Measurements from ENCODE around the gene BCL7A. TPM values are rescaled to one million over a fixed set of nuclear protein-coding genes. Genes with fewer than 3 reads are reported as not detected.

BCL7A gene
- total and polyA plus RNA-seq, 2 experiments from 2014 or later: 12.7 to 14.9 TPM

DNA sequence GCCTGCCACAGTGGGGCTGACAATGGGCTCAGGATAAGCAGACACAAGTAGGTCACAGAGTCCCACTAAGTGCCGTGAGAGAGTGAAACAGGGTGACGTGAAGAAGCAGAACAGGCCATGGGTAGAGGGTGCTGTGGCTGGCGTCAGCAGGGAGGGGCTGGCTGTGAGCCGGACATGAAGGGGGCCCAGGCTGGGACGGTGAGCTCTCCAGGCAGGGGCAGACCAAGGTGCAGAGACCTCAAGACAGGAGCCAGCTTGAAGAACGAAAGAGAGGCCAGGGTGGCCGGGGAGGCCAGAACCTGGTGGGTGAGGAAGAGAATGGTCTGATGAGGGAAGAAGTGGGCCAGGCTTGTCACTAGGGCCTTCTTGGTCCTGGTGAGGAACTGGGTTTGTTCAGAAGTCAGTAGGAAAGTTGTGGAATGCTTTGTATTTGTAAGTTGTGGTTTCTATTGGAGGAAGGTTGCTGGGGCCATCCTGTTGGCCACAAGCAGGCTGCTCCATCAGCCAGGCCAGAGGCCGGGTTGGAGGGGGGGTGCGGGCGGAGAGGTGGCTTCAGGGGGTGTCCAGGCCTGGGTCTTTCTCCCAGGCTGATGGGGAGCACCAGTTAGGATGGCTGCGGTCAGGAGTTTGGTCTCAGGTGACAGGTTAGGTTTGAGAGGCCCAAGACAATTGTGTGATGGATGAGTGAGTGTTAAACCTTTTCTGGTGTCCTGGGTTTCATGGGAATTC is 35.5 kb downstream of the BCL7A start:
- Histone ChIP-seq H3K79me2 (replicated peaks; ENCODE audit: insufficient read depth) (no peaks in the 10 kb centered on the region), H3F3A (replicated peaks; ENCODE audit: low read depth) (no peaks in the 10 kb centered on the region), H3K4me3 (no peak overlapping the region), H4K20me1 (replicated peaks; ENCODE audit: insufficient read depth) (no peaks in the 10 kb centered on the region), H2AFZ (no peak overlapping the region), H3K27me3 (ENCODE audit: insufficient read depth) (no peaks in the 10 kb centered on the region), H3K4me1 (ENCODE audit: insufficient read depth) (no peaks in the 10 kb centered on the region), H3K36me3 (ENCODE audit: insufficient read depth) (no peaks in the 10 kb centered on the region; the same call in 1 of the 2 replicates), H3K4me2 (no peak overlapping the region), H3K27ac (ENCODE audit: low read depth) (no peak overlapping the region), H3K9me2 (ENCODE audit: insufficient read depth) (no peaks in the 10 kb centered on the region)
- Mint-ChIP-seq H3K4me3 (no peak overlapping the region), H3K27me3 (ENCODE audit: insufficient read depth, low read depth, poor library complexity) (peaks cover 13% of the 10 kb centered on the region), H3K9me3 (no peaks in the 10 kb centered on the region), H3K36me3 (ENCODE audit: low read depth) (peaks cover 59% of the 10 kb centered on the region), H3K27ac (no peak overlapping the region; the same call in 1 of the 2 replicates), H3K4me1 (peaks cover 2% of the 10 kb centered on the region; the same call in 2 of the 3 replicates)
- TF ChIP-seq, protein P1, sequence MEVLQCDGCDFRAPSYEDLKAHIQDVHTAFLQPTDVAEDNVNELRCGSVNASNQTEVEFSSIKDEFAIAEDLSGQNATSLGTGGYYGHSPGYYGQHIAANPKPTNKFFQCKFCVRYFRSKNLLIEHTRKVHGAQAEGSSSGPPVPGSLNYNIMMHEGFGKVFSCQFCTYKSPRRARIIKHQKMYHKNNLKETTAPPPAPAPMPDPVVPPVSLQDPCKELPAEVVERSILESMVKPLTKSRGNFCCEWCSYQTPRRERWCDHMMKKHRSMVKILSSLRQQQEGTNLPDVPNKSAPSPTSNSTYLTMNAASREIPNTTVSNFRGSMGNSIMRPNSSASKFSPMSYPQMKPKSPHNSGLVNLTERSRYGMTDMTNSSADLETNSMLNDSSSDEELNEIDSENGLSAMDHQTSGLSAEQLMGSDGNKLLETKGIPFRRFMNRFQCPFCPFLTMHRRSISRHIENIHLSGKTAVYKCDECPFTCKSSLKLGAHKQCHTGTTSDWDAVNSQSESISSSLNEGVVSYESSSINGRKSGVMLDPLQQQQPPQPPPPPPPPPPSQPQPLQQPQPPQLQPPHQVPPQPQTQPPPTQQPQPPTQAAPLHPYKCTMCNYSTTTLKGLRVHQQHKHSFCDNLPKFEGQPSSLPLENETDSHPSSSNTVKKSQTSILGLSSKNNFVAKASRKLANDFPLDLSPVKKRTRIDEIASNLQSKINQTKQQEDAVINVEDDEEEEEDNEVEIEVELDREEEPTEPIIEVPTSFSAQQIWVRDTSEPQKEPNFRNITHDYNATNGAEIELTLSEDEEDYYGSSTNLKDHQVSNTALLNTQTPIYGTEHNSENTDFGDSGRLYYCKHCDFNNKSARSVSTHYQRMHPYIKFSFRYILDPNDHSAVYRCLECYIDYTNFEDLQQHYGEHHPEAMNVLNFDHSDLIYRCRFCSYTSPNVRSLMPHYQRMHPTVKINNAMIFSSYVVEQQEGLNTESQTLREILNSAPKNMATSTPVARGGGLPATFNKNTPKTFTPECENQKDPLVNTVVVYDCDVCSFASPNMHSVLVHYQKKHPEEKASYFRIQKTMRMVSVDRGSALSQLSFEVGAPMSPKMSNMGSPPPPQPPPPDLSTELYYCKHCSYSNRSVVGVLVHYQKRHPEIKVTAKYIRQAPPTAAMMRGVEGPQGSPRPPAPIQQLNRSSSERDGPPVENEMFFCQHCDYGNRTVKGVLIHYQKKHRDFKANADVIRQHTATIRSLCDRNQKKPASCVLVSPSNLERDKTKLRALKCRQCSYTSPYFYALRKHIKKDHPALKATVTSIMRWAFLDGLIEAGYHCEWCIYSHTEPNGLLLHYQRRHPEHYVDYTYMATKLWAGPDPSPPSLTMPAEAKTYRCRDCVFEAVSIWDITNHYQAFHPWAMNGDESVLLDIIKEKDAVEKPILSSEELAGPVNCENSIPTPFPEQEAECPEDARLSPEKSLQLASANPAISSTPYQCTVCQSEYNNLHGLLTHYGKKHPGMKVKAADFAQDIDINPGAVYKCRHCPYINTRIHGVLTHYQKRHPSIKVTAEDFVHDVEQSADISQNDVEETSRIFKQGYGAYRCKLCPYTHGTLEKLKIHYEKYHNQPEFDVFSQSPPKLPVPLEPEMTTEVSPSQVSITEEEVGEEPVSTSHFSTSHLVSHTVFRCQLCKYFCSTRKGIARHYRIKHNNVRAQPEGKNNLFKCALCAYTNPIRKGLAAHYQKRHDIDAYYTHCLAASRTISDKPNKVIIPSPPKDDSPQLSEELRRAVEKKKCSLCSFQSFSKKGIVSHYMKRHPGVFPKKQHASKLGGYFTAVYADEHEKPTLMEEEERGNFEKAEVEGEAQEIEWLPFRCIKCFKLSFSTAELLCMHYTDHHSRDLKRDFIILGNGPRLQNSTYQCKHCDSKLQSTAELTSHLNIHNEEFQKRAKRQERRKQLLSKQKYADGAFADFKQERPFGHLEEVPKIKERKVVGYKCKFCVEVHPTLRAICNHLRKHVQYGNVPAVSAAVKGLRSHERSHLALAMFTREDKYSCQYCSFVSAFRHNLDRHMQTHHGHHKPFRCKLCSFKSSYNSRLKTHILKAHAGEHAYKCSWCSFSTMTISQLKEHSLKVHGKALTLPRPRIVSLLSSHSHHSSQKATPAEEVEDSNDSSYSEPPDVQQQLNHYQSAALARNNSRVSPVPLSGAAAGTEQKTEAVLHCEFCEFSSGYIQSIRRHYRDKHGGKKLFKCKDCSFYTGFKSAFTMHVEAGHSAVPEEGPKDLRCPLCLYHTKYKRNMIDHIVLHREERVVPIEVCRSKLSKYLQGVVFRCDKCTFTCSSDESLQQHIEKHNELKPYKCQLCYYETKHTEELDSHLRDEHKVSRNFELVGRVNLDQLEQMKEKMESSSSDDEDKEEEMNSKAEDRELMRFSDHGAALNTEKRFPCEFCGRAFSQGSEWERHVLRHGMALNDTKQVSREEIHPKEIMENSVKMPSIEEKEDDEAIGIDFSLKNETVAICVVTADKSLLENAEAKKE (CRISPR knock-in tag; IDR thresholded peaks at IDR 0.05): no peak
- TF ChIP-seq ZNF331 (CRISPR knock-in tag; IDR thresholded peaks at IDR 0.05; ENCODE audit: low read depth) (no peak), STAT1 (IDR thresholded peaks at IDR 0.05; ENCODE audit: unreplicated experiment) (no peak), NANOG (IDR thresholded peaks at IDR 0.05; ENCODE audit: borderline replicate concordance) (no peak), POLR2AphosphoS5 (IDR thresholded peaks at IDR 0.05; ENCODE audit: low read depth) (no peak), EZH2 (IDR thresholded peaks at IDR 0.05; ENCODE audit: low read depth, unreplicated experiment) (no peak), CREB1 (CRISPR knock-in tag; IDR thresholded peaks at IDR 0.05; ENCODE audit: low read depth) (no peak), EZH2phosphoT487 (IDR thresholded peaks at IDR 0.05; ENCODE audit: unreplicated experiment) (no peak), ZNF114 (CRISPR knock-in tag; IDR thresholded peaks at IDR 0.05) (no peak), JUNB (IDR thresholded peaks at IDR 0.05; ENCODE audit: unreplicated experiment) (no peak)
- TF ChIP-seq, protein P2, sequence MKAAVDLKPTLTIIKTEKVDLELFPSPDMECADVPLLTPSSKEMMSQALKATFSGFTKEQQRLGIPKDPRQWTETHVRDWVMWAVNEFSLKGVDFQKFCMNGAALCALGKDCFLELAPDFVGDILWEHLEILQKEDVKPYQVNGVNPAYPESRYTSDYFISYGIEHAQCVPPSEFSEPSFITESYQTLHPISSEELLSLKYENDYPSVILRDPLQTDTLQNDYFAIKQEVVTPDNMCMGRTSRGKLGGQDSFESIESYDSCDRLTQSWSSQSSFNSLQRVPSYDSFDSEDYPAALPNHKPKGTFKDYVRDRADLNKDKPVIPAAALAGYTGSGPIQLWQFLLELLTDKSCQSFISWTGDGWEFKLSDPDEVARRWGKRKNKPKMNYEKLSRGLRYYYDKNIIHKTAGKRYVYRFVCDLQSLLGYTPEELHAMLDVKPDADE (IDR thresholded peaks at IDR 0.05): no peak
- TF ChIP-seq, protein P3, sequence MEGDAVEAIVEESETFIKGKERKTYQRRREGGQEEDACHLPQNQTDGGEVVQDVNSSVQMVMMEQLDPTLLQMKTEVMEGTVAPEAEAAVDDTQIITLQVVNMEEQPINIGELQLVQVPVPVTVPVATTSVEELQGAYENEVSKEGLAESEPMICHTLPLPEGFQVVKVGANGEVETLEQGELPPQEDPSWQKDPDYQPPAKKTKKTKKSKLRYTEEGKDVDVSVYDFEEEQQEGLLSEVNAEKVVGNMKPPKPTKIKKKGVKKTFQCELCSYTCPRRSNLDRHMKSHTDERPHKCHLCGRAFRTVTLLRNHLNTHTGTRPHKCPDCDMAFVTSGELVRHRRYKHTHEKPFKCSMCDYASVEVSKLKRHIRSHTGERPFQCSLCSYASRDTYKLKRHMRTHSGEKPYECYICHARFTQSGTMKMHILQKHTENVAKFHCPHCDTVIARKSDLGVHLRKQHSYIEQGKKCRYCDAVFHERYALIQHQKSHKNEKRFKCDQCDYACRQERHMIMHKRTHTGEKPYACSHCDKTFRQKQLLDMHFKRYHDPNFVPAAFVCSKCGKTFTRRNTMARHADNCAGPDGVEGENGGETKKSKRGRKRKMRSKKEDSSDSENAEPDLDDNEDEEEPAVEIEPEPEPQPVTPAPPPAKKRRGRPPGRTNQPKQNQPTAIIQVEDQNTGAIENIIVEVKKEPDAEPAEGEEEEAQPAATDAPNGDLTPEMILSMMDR (conservative IDR thresholded peaks at IDR 0.05; ENCODE audit: low read depth in 2 of 2): no peak
- TF ChIP-seq, protein P4, sequence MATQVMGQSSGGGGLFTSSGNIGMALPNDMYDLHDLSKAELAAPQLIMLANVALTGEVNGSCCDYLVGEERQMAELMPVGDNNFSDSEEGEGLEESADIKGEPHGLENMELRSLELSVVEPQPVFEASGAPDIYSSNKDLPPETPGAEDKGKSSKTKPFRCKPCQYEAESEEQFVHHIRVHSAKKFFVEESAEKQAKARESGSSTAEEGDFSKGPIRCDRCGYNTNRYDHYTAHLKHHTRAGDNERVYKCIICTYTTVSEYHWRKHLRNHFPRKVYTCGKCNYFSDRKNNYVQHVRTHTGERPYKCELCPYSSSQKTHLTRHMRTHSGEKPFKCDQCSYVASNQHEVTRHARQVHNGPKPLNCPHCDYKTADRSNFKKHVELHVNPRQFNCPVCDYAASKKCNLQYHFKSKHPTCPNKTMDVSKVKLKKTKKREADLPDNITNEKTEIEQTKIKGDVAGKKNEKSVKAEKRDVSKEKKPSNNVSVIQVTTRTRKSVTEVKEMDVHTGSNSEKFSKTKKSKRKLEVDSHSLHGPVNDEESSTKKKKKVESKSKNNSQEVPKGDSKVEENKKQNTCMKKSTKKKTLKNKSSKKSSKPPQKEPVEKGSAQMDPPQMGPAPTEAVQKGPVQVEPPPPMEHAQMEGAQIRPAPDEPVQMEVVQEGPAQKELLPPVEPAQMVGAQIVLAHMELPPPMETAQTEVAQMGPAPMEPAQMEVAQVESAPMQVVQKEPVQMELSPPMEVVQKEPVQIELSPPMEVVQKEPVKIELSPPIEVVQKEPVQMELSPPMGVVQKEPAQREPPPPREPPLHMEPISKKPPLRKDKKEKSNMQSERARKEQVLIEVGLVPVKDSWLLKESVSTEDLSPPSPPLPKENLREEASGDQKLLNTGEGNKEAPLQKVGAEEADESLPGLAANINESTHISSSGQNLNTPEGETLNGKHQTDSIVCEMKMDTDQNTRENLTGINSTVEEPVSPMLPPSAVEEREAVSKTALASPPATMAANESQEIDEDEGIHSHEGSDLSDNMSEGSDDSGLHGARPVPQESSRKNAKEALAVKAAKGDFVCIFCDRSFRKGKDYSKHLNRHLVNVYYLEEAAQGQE (IDR thresholded peaks at IDR 0.05; ENCODE audit: unreplicated experiment): no peak
- ATAC-seq (no peak), DNase-seq (ENCODE audit: low spot score) (no peak)
